Ecto neural progenitor cell (in vitro differentiated cells): ENCODE results near the gene FIS1.
A peak's percentile ranks its signal among the peaks of the same experiment; 100 is the strongest.
"Not testable (repeated sequence)": the region's sequence is repeated elsewhere in the genome, so short reads cannot be mapped to it uniquely, and the experiment has no call there.

ENCODE experiments used
- DNase-seq: peaks from one replicate; pipeline ENCODE4 v3.0.0-alpha.2; 2018; ENCODE audit warnings: low spot score

Gene FIS1

DNA sequence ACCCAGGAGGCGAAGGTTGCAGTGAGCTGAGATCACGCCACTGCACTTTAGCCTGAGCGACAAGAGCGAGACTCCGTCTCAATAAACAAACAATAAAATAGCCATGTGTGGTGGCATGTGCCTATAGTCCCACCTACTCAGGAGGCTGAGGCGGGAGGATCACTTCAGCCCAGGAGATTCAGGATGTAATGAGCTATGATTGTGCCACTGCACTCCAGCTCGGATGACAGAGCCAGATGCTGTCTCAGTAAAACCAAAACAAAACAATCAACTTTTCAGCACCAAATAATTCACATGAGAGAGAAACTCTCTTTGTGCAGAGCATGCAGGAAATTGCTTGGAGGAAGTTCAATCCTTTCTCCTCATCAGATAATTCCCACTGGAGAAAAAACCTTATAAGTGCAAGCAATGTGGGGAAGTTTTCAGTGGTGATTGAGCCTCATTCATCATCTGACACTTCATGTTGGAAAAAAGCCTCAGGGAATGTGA lies 13.4 kb upstream of the FIS1 start:
- no peak for DNase-seq

GRCh38 chr7:101255796-101256195 lies 10.9 kb upstream of the FIS1 start:
- DNase-seq, result no peak

DNA sequence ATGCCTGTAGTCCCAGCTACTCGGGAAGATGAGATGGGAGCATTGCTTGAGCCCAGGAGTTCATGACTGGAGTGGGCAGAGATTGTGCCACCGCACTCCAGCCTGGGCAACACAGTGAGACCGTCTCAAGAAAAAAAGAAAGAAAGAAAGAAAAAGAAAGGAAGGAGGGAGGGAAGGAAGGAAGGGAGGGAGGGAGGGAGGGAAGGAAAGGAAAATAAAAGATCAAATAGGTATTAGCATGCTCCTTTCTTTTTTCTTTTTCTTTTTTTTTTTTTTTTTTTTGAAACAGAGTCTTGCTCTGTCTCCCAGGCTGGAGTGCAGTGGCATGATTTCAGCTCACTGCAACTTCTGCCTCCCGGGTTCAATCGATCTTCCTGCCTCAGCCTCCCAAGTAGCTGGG lies 8.3 kb upstream of the FIS1 start:
- DNase-seq, result not testable (repeated sequence)

DNA sequence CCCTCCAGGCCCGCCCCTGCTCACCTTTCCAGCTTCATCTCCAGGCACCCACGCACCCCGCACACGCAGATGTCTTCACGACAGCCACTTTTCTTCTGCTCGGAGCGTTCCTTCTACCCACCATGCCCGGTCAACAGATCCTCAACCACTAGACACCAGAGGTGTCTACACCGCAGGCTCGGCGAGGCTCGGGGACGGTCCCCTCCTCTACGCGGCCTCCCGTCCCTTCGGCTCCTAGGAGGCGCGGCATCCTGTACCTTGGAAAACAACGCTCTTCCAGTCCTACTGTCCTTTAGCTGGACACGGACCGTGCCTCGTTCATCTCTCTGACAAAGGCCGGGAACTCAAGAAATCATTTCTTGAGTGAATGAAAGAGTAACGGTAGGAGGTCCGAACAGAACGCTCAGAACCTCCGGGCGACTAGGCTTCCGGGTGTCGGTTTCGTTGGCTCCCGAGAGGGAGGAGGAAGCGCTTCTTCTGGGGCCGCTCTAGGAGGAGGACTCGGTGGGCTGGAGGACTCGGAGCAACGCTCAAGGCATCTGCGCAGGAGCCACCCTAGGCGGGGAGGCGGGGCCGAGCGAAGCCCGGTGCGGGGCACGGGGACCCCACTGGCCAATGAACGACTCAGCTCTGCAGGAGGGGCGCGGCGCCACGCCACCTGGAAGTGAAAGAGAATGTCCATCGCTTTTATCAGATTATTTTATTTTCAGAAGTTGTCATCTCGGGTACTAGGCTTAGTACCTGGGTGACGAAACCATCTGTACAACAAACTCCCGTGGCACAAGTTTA lies 7.2 kb upstream of the FIS1 start:
- peak; percentile 97 for DNase-seq

DNA sequence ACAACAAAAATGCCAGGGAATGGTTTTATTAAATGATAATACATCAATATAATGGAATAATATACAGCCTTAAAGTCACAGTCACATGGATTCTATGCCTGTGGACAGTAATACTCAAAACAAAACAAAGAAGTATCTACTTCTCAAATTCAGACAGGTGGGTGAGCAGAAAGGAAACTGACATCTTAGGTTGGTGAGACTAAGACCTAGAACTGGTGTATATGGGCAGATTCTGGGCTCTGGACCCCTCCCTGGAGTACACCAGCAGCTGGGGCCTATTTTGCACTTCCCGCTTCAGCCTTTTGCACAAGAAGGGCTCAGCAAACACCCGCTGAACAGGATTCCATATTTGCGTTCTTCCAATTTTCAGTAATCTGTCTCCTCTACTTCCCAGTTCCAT lies 5.4 kb upstream of the FIS1 start:
- DNase-seq, result no peak

- no peak for DNase-seq
These were observed 3.4 kb upstream of the FIS1 start for GRCh38 chr7:101248276-101248675.

- no peak for DNase-seq
These were observed 327 bp upstream of the FIS1 start for GRCh38 chr7:101245147-101245668.

DNA sequence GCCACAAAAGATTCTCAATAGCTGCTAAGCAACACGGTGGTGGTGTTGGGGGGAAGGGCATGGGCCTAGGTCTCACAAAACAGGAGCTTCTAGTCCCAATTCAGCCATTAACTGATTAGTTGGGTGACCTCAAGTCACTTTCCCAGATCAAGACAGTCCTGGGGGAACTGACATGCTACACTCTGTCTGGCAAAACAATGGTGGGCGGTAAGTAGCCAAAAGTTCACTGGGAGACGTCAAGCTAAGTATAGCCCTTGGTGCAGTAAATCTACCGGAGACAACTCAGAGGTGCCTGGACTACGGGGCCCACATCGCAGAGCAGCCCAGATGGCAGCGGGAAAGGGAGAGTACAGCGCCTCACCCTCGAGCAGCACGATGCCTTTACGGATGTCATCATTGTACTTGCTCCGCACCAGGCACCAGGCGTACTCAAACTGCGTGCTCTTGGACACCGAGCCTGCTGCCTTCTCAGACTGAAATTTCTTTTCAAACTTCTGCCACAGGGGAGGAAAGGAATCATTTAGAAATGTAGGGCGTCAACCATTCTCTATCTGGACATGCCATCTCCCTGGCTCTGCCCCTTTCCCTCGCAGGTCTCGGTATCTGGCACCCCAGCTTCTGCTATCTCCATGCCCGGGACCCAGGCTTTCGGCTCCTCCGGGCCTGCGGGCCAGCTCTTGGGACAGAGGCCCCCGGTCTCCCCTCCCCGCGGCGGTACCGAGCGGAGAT lies 1.1 kb downstream of the FIS1 start:
- no peak for DNase-seq

DNA sequence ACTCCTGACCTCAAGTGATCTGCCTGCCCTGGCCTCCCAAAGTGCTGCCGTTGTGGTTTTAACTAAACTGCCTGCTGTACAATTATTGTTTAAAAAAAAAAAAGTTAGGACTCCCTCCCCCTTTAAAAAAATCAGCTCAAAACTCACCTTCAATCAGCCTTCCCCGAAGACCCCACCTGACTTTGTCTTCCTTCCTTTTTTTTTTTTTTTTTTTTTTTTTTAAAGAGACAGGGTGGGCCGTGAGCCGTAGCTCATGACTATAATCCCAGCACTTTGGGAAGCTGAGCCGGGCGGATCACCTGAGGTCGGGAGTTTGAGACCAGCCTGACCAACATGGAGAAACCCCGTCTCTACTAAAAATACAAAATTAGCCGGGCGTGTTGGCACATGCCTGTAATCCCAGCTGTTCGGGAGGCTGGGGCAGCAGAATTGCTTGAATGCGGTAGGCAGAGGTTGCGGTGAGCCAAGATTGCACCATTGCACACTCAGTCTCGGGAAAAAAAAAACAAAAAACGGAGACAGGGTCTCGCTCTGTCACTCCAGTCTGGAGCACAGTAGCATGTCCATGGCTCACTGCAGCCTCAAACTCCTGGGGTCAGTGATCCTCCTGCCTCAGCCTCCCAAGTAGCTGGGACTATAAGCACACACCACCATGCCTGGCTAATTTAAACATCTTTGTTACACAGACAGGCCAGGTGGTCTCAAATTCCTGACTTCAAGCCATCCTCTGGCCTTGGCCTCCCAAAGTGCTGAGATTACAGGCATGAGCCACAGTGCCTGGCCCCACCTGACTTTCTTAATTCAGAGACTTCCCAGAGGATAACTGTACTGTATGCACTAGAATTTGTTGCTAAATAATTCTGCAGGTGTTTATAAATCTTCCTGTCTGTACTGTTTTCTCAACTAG lies 3.2 kb downstream of the FIS1 start:
- no peak for DNase-seq

- no peak for DNase-seq
These were observed 3.9 kb downstream of the FIS1 start for GRCh38 chr7:101241015-101241363.

- no peak for DNase-seq
These were observed 4.5 kb downstream of the FIS1 start for GRCh38 chr7:101240226-101241014.

DNA sequence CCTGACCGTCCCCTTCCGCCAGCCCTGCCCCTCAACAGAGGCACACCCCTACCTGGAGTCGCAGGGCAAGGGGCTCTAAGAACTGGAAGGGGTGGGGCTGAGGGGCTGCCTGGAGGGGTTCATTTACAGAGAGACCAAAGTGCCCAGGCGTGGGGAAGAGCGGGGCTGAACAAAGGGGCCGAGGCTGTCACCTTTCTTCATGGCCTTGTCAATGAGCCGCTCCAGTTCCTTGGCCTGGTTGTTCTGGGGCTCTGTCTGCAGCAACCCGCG lies 5.0 kb downstream of the FIS1 start:
- DNase-seq, result no peak

- DNase-seq, result no peak
These were observed 5.5 kb downstream of the FIS1 start for GRCh38 chr7:101239191-101239950.

DNA sequence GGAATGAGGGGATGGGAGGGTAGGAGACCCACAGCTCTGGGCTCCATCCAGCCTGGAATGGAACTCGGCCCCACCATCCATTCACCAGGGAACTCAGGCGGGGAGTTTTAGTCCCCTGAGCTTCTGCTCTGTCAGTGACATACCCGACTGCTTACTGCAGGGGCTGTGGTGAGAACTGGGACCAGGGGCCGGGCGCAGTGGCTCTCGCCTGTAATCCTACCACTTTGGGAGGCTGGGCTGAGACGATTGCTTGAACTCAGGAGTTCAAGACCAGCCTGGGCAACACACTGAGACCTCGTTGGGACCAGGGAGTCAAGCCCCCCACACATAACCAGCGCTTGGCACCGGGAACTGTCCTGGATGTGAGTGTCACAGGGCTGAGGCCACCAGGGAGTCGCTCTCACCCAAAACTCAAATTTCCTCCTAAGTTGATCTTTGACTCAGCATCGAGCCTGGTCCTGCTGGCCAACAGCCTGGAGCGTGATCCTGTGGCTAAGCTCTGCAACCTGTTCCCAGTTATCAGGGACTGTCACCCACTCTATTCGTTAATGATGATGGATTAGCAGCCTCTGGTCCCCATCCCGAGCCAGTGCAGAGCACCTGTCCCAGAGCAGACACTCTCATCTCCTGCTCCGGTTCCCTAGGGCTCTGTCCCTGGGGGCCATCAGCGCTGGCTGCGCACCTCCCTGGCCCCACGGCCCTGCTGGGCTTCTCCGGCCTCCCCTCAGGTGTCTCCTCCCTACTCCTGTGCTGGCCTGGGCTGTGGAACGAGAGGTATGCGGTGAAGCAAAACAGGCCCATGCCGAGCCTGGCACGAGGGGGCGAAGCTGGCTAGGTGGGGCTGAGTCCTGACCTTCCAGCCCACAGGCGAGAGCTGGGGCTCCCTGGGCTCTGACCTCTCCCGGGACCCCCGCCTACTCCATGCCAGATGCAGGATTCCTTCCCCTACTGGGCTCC lies 6.4 kb downstream of the FIS1 start:
- no peak for DNase-seq

DNA sequence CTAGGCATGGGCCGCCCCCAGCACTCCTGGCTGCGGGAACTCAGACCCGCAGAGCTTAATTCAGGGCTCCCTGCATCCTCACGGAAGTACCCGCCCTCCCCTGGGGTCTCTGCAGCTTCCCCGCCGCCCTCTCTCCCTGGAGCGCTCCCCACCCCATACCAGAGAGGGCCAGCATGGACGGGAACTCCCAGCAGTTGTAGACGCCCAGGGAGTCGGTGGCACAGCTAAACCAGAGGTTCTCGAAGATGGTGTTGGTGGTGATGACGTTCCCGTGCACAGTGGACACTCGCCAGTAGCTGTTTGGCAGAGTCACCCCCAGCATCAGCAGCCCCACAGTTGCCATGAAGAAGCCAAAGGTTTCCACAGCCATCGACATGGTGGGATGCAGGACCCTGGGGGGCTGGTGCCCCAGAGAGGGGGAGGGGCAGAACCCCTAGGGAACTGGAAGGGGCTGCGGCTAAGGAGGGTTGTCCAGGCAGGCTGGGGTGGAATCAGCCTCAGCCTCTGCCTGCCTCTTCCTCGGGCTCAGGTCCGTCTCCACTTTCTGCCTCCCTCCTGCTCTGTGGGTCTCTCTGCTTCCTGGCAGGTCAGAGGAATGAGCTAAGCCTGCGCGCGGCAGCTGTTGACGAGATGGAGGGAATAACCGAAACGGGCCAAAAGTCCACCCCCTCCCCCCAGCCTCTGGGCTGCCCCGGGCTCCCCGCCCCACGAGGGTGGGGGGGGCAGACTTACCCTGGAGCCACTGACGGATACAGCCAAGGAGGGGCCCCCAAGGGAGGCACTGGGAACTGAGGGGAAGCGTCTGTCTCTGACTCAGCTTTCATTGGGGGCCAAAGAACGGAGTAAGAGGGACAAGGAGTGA lies 7.4 kb downstream of the FIS1 start, which contains the start of gene CLDN15:
Gene CLDN15, minus strand, starts transcription at position 597 of the 862 bp plus-strand sequence. Its CDS starts 221 bp downstream, at position 376.
- no peak for DNase-seq

GRCh38 chr7:101236292-101236835 lies 8.5 kb downstream of the FIS1 start:
- DNase-seq, result no peak

GRCh38 chr7:101235522-101235921 lies 9.4 kb downstream of the FIS1 start:
- no peak for DNase-seq

DNA sequence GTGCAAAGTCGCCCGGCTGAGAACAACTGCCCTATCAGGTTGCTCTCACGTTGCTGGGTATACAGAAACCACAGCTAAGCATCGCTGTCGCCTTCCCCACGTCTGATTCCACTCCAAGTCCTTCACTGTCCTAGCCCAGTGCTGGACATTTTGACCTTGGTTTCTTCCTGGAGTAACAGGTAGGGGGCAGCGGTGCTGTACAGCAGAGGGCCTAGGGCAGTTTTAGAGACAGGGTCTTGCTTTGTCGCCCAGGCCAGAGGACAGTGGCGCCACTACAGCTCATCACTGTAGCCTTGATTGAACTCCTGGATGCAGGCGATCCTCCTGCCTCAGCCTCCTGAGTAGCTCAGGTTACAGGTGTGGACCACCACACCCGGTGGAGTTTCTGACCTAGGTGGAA lies 9.8 kb downstream of the FIS1 start:
- DNase-seq, result no peak
